T-cell (primary cell): ENCODE results near the gene SPOCK3. TPM values are rescaled to one million over a fixed set of nuclear protein-coding genes. Genes with fewer than 3 reads are reported as not detected.

Source experiments
- ATAC-seq, 4 experiments: fragments of 200-7000 bp in 3 of 4; fragments of 150-1000 bp in 1 of 4; cut with Tn5 transposase; replicated peaks in 1 of 4; 1 replicate in 3 of 4; 2 replicates in 1 of 4; pipeline ENCODE4 v1.10.0; 2021; ENCODE audit warnings: moderate library complexity in 3 of 4, mild to moderate bottlenecking in 2 of 4, moderate number of reproducible peaks in 1 of 4
- CTCF ChIA-PET, 2 donors: fragments of 300-600 bp; sonication (Branson Sonifier 250); formaldehyde crosslinking; loops; one replicate each; lab custom pipeline; 2022; ENCODE audit warnings: antibody characterized with exemption in 2 of 2; lab: Charles Lee
- POLR2A ChIA-PET, 2 donors: fragments of 300-600 bp; sonication (Branson Sonifier 250); formaldehyde crosslinking; loops; one replicate each; lab custom pipeline; 2022; ENCODE audit warnings: antibody characterized with exemption in 2 of 2; lab: Charles Lee
- DNase-seq, 35 experiments: peaks; one replicate each; pipeline versions ENCODE4 v3.0.0 to v3.0.0-alpha.2; 2013 to 2023
- H3K27ac ChIP-seq: one replicate; pipeline ENCODE4 v1.5.1; 2013; ENCODE audit warnings: low read length
- H3K27me3 ChIP-seq, 2 experiments: replicated peaks in 1 of 2; 1 replicate in 1 of 2; 2 replicates in 1 of 2; pipeline versions ENCODE4 v1.6.1 to v1.7.0; 2013; ENCODE audit warnings: low read length in 1 of 2, mixed read lengths in 1 of 2; ENCODE audit not compliant: control insufficient read depth in 2 of 2, insufficient read depth in 2 of 2; ENCODE audit errors: extremely low read depth in 1 of 2
- H3K36me3 ChIP-seq, 2 donors: 1 replicate in 1 of 2; 2 replicates in 1 of 2; pipeline versions ENCODE4 v1.6.1 to v1.7.0; 2013; ENCODE audit warnings: low read length in 1 of 2; ENCODE audit not compliant: control insufficient read depth in 2 of 2, insufficient read depth in 1 of 2; ENCODE audit errors: extremely low read depth in 1 of 2
- H3K4me1 ChIP-seq, 2 experiments: 1 replicate in 1 of 2; 2 replicates in 1 of 2; pipeline versions ENCODE4 v1.6.1 to v1.7.0; 2013; ENCODE audit warnings: low read length in 2 of 2, mixed read lengths in 1 of 2; ENCODE audit not compliant: insufficient read depth in 2 of 2, control insufficient read depth in 1 of 2; ENCODE audit errors: extremely low read depth in 1 of 2
- H3K4me3 ChIP-seq, 2 donors: 1 replicate in 1 of 2; 2 replicates in 1 of 2; pipeline versions ENCODE4 v1.5.1 to v1.7.0; 2013; ENCODE audit warnings: mild to moderate bottlenecking in 2 of 2, low read length in 1 of 2, moderate library complexity in 1 of 2; ENCODE audit not compliant: control insufficient read depth in 1 of 2; ENCODE audit errors: extremely low read depth in 1 of 2
- H3K9me3 ChIP-seq: 2 replicates; pipeline ENCODE4 v1.7.0; 2013
- H3K27ac Mint-ChIP-seq, 2 donors: one replicate each; pipeline ENCODE4 v1.8.0; 2020 to 2021; ENCODE audit warnings: mild to moderate bottlenecking in 2 of 2, mixed read lengths in 2 of 2
- H3K27me3 Mint-ChIP-seq, 2 donors: one replicate each; pipeline ENCODE4 v1.8.0; 2021 to 2022; ENCODE audit warnings: mixed read lengths in 2 of 2
- H3K36me3 Mint-ChIP-seq: one replicate; pipeline ENCODE4 v1.8.0; 2021; ENCODE audit warnings: mixed read lengths
- H3K4me1 Mint-ChIP-seq, 3 donors: one replicate each; pipeline ENCODE4 v1.8.0; 2020 to 2022; ENCODE audit warnings: mixed read lengths in 3 of 3, mild to moderate bottlenecking in 1 of 3
- H3K4me3 Mint-ChIP-seq, 3 donors: one replicate each; pipeline ENCODE4 v1.8.0; 2020 to 2022; ENCODE audit warnings: mild to moderate bottlenecking in 3 of 3, mixed read lengths in 3 of 3, moderate library complexity in 3 of 3
- H3K9me3 Mint-ChIP-seq, 3 donors: one replicate each; pipeline ENCODE4 v1.8.0; 2020 to 2022; ENCODE audit warnings: mixed read lengths in 3 of 3
- WGBS: methylation state at CpG from one replicate; pipeline ENCODE4 v1.1.5; 2013; ENCODE audit warnings: missing lambda C conversion rate; ENCODE audit not compliant: insufficient coverage; 5-methylcytosine and 5-hydroxymethylcytosine counted together
- total RNA-seq, 35 experiments: library from RNA in 6 of 35; stranded (reverse) in 6 of 35; fragments of 120-200 nt in 1 of 35; gene quantifications; one replicate each; pipeline versions ENCODE4 v1.2.1 to v1.2.4 and lab custom pipeline; 2013 to 2026

The SPOCK3 gene
- total RNA-seq, 5 donors from 2014 or later (not counting 1 experiment from before 2014, with no cell fraction given): not detected

GRCh38 chr4:167025670-167026069 lies 208.6 kb downstream of the SPOCK3 start:
- Histone ChIP-seq H3K4me1 (no peaks in the 10 kb centered on the region), H3K27me3 (no peaks in the 10 kb centered on the region), H3K4me3 (no peak overlapping the region), H3K9me3 (no peaks in the 10 kb centered on the region), H3K36me3 (no peaks in the 10 kb centered on the region), H3K27ac (no peak overlapping the region)
- no peak for DNase-seq
- Mint-ChIP-seq H3K4me1 (no peaks in the 10 kb centered on the region), H3K27me3 (no peaks in the 10 kb centered on the region), H3K4me3 (no peak overlapping the region), H3K36me3 (no peaks in the 10 kb centered on the region), H3K9me3 (peaks cover 0 to 7% (median 0%) of the 10 kb centered on the region in 3 donors), H3K27ac (no peak overlapping the region)
- no peak for ATAC-seq
- ChIA-PET POLR2A (no interaction called here), CTCF (no interaction called here)
- 80% methylated on average over 1 of the region's 3 CpGs for WGBS

GRCh38 chr4:167023364-167023925 lies 210.8 kb downstream of the SPOCK3 start:
- Histone ChIP-seq H3K4me3 (no peak overlapping the region), H3K27me3 (no peaks in the 10 kb centered on the region), H3K9me3 (no peaks in the 10 kb centered on the region), H3K4me1 (no peaks in the 10 kb centered on the region), H3K36me3 (no peaks in the 10 kb centered on the region), H3K27ac (no peak overlapping the region)
- Mint-ChIP-seq H3K9me3 (peaks cover 0 to 2% (median 0%) of the 10 kb centered on the region in 3 donors), H3K27ac (no peak overlapping the region), H3K4me1 (no peaks in the 10 kb centered on the region), H3K27me3 (no peaks in the 10 kb centered on the region), H3K36me3 (no peaks in the 10 kb centered on the region), H3K4me3 (no peak overlapping the region)
- CTCF ChIA-PET: interaction anchor here in 1 of 2 donors (1.3 kb wide), 1 partner anchor 9 kb away, joined by 3 read pairs; no protein-coding TSS in a partner anchor
- ATAC-seq (no peak), DNase-seq (no peak)
- no CpG with 5 or more reads among the region's 4 CpGs for WGBS
- POLR2A ChIA-PET: no interaction called here

DNA sequence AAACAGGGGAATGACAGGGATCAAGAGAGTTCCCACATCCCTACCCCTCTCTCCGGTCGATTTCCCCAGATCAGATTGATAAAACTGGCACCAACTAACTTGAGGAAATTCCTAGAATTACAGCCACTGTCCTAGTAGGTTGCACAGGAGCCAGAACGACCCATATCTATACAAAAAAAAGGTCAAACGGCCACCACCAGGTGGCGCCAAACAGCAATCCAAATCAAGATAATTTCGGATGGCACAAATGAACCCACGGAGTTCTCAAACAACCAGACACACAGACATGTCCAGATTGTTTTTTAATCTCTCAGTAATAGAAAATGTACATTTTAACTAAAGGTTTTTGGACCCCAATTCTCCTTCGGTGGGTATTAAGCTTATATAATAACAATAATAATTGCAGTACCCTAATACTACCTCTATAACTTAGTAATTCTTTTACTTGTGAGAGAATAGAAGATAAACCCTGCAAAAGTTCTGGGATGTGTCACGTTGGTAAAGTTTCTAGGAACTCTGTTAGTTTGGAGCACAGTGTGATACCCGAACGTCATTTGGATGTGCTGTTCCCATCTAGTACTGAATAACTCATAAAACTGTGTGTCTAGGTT lies 212.6 kb downstream of the SPOCK3 start:
- peak in 1 of 4 experiments; percentile 46 for ATAC-seq
- H3K27me3 ChIP-seq: no peaks in the 10 kb centered on the region
- no peak overlapping the region for H3K4me3 ChIP-seq
- no peaks in the 10 kb centered on the region for H3K9me3 ChIP-seq
- H3K27me3 Mint-ChIP-seq: no peaks in the 10 kb centered on the region
- peaks cover 0 to 2% (median 0%) of the 10 kb centered on the region in 3 donors for H3K9me3 Mint-ChIP-seq
- ChIA-PET POLR2A (no interaction called here), CTCF (interaction anchor here (0.5 to 0.6 kb wide), 2 partner anchors 11 to 1644 kb away, joined by 3 to 8 read pairs; no protein-coding TSS in a partner anchor)
- H3K4me3 Mint-ChIP-seq: no peak overlapping the region
- no peak overlapping the region for H3K27ac ChIP-seq
- no peaks in the 10 kb centered on the region for H3K36me3 ChIP-seq
- H3K4me1 ChIP-seq: no peaks in the 10 kb centered on the region
- peak in 27 of 35 experiments; percentile 2 to 59 (median 19) for DNase-seq
- no peaks in the 10 kb centered on the region for H3K36me3 Mint-ChIP-seq
- H3K4me1 Mint-ChIP-seq: no peaks in the 10 kb centered on the region
- H3K27ac Mint-ChIP-seq: no peak overlapping the region
- WGBS: 19% methylated on average over 8 of the region's 11 CpGs

DNA sequence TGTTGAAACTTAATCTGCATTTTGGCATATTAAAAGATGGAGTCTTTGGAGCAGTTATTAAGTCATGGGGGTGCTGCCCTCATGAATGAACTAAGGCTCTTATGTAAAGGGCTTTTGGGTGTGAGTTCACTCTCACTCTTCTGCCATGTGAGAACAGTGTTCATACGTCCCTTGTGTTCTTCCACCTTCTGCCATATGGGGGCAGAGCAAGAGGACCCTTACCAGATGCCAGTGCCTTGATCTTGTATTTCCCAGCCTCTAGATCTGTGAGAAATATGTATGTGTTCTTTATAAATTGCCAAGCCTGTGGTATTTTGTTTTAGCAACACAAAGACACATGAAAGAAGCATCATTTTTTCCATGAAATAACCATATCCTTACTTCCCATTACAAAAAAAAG lies 213.9 kb downstream of the SPOCK3 start:
- Histone ChIP-seq H3K4me3 (no peak overlapping the region), H3K4me1 (no peaks in the 10 kb centered on the region), H3K27me3 (no peaks in the 10 kb centered on the region), H3K9me3 (no peaks in the 10 kb centered on the region), H3K27ac (no peak overlapping the region), H3K36me3 (no peaks in the 10 kb centered on the region)
- H3K4me1 Mint-ChIP-seq: no peaks in the 10 kb centered on the region
- ChIA-PET CTCF (interaction anchor here in 1 of 2 donors (0.6 kb wide), 1 partner anchor 959 kb away, joined by 6 read pairs; no protein-coding TSS in a partner anchor), POLR2A (interaction anchor here in 1 of 2 donors (0.7 kb wide), 1 partner anchor 188 kb away, joined by 5 read pairs; no protein-coding TSS in a partner anchor)
- H3K36me3 Mint-ChIP-seq: no peaks in the 10 kb centered on the region
- ATAC-seq: no peak
- no peaks in the 10 kb centered on the region for H3K27me3 Mint-ChIP-seq
- DNase-seq: no peak
- no peak overlapping the region for H3K27ac Mint-ChIP-seq
- WGBS: 29% methylated on average over 1 of the region's 1 CpG
- peaks cover 0 to 2% (median 0%) of the 10 kb centered on the region in 3 donors for H3K9me3 Mint-ChIP-seq
- H3K4me3 Mint-ChIP-seq: no peak overlapping the region

DNA sequence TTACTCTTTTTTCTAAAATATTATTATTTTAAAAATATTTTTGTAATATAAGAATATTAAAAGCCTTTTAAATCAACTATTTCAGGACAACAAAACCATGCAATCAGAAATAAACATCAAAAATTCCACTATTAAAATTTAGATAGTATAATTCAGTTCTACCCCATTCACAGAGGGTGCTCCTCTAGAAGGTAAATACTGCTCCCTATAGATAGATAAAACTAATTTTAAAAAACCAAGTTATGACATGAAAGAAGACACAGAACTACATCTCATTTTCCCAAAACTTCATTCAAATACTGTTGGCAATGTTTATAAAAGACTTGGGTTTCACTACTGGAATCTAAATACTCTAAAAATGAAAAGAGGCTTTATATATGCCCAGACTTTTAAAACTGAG lies 219.3 kb downstream of the SPOCK3 start:
- no peaks in the 10 kb centered on the region for H3K36me3 Mint-ChIP-seq
- DNase-seq (no peak), ATAC-seq (no peak)
- H3K27ac Mint-ChIP-seq: no peak overlapping the region
- POLR2A ChIA-PET: no interaction called here
- H3K27me3 ChIP-seq: no peaks in the 10 kb centered on the region
- H3K4me1 ChIP-seq: no peaks in the 10 kb centered on the region
- no peaks in the 10 kb centered on the region for H3K36me3 ChIP-seq
- H3K4me3 ChIP-seq: no peak overlapping the region
- H3K9me3 ChIP-seq: no peaks in the 10 kb centered on the region
- no peak overlapping the region for H3K4me3 Mint-ChIP-seq
- CTCF ChIA-PET: interaction anchor here in 1 of 2 donors (0.9 kb wide), 1 partner anchor 16 kb away, joined by 3 read pairs; no protein-coding TSS in a partner anchor
- no peaks in the 10 kb centered on the region for H3K27me3 Mint-ChIP-seq
- H3K4me1 Mint-ChIP-seq: no peaks in the 10 kb centered on the region
- no peaks in the 10 kb centered on the region for H3K9me3 Mint-ChIP-seq
- H3K27ac ChIP-seq: no peak overlapping the region

DNA sequence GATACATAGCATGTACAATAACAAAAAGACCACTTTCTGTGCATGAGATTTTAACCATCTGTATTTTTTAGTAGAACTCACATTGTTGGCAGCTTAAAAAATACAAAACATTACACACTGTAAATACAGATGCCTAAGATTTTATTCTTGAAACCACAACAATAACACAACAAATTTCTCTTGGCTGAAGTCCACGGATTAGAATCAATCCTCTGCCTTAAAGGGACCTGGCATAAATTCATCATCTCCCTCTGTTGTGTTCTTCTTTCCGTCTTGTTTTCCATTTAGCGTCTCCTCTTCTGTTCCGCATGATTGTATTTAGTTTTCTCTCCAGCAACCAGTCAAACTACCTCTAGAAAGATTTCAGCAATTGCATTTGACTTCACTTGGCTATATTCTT lies 231.0 kb downstream of the SPOCK3 start:
- Histone ChIP-seq H3K4me1 (no peaks in the 10 kb centered on the region), H3K27ac (no peak overlapping the region), H3K9me3 (no peaks in the 10 kb centered on the region), H3K4me3 (no peak overlapping the region), H3K36me3 (no peaks in the 10 kb centered on the region), H3K27me3 (no peaks in the 10 kb centered on the region)
- Mint-ChIP-seq H3K9me3 (peaks cover 0 to 5% (median 2%) of the 10 kb centered on the region in 3 donors), H3K36me3 (no peaks in the 10 kb centered on the region), H3K27ac (no peak overlapping the region), H3K4me3 (no peak overlapping the region), H3K4me1 (no peaks in the 10 kb centered on the region), H3K27me3 (no peaks in the 10 kb centered on the region)
- ATAC-seq (no peak), DNase-seq (no peak)
- 66% methylated on average over 3 of the region's 4 CpGs for WGBS
- POLR2A ChIA-PET: no interaction called here
- CTCF ChIA-PET: no interaction called here
